Smooth muscle cell (in vitro differentiated cells): ENCODE results near the gene MAGEB2. TPM values are rescaled to one million over a fixed set of nuclear protein-coding genes. Genes with fewer than 3 reads are reported as not detected.

Experiments used
- DNase-seq: peaks from one replicate; lab custom pipeline; 2025; ENCODE audit not compliant: unreplicated experiment; lab: John Stamatoyannopoulos, UW
- H2AFZ ChIP-seq: fragments of 200-600 bp; sonication (generic); 2 replicates; pipeline ENCODE4 v1.6.0; 2016; ENCODE audit warnings: antibody characterized with exemption, low read depth, mild to moderate bottlenecking
- H3F3A ChIP-seq: fragments of 200-600 bp; sonication (generic); 2 replicates; pipeline ENCODE4 v1.6.0; 2017; ENCODE audit warnings: antibody characterized with exemption, low read depth
- H3K27ac ChIP-seq: fragments of 200-600 bp; sonication (generic); 2 replicates; pipeline ENCODE4 v1.5.1; 2016; ENCODE audit warnings: low read depth, mild to moderate bottlenecking
- H3K27me3 ChIP-seq: fragments of 200-600 bp; sonication (generic); 2 replicates; pipeline ENCODE4 v1.6.1; 2016; ENCODE audit warnings: low read depth, mild to moderate bottlenecking
- H3K36me3 ChIP-seq: fragments of 200-600 bp; sonication (generic); 2 replicates; pipeline ENCODE4 v1.5.1; 2016; ENCODE audit warnings: low read depth
- H3K4me1 ChIP-seq: fragments of 200-600 bp; sonication (generic); 2 replicates; pipeline ENCODE4 v1.5.1; 2016; ENCODE audit warnings: low read depth
- H3K4me2 ChIP-seq: fragments of 200-600 bp; sonication (generic); 2 replicates; pipeline ENCODE4 v1.6.0; 2016; ENCODE audit warnings: mild to moderate bottlenecking
- H3K4me3 ChIP-seq: fragments of 200-600 bp; sonication (generic); 2 replicates; pipeline ENCODE4 v1.5.1; 2016; ENCODE audit warnings: mild to moderate bottlenecking
- H3K79me2 ChIP-seq: fragments of 200-600 bp; sonication (generic); 2 replicates; pipeline ENCODE4 v1.6.0; 2016; ENCODE audit warnings: low read depth, mild to moderate bottlenecking
- H3K9ac ChIP-seq: fragments of 200-600 bp; sonication (generic); 2 replicates; pipeline ENCODE4 v1.6.0; 2016; ENCODE audit warnings: low read depth
- H3K9me3 ChIP-seq: fragments of 200-600 bp; sonication (generic); replicated peaks from 2 replicates; pipeline ENCODE4 v1.5.1; 2016; ENCODE audit warnings: low read depth
- H4K20me1 ChIP-seq: fragments of 200-600 bp; sonication (generic); 2 replicates; pipeline ENCODE4 v1.6.0; 2016; ENCODE audit warnings: low read depth
- CTCF ChIP-seq: fragments of 200-600 bp; sonication (generic); IDR thresholded peaks from 2 replicates; pipeline ENCODE4 v1.5.1; 2017; ENCODE audit warnings: borderline replicate concordance, mild to moderate bottlenecking, antibody characterized with exemption; ENCODE audit not compliant: insufficient read depth, poor library complexity, severe bottlenecking
- WGBS: methylation state at CpG from one replicate; pipeline ENCODE4 v1.1.7; 2016; ENCODE audit warnings: low lambda C conversion rate; 5-methylcytosine and 5-hydroxymethylcytosine counted together
- polyA plus RNA-seq: library from polyadenylated mRNA; unstranded; fragments of >200 nt; fragmentation: Nextera tagmentation; extraction: Ambion mirVana; gene quantifications from 2 replicates; pipeline ENCODE4 v1.2.1, GENCODE V29; 2016
- total RNA-seq: library from RNA; depleted of rRNA; stranded (reverse); fragments of >200 nt; gene quantifications from 2 replicates; pipeline ENCODE4 v1.2.3, GENCODE V29; 2014

MAGEB2 gene
- total and polyA plus RNA-seq, 2 experiments from 2014 or later, result not detected

GRCh38 chrX:30246769-30247489 lies 31.6 kb downstream of the MAGEB2 start, which contains the start of gene MAGEB1:
Gene MAGEB1, plus strand, starts transcription at chrX:30247146. Its CDS starts 3,348 bp downstream, at chrX:30250494.
- TF ChIP-seq CTCF, result no peak
- Histone ChIP-seq H3K27me3 (no peaks in the 10 kb centered on the region), H3K4me3 (no peak within 1 kb of the TSS), H3K9ac (no peak within 1 kb of the TSS), H3K27ac (no peak within 1 kb of the TSS), H3K36me3 (no peaks in the 10 kb centered on the region), H4K20me1 (no peaks in the 10 kb centered on the region), H3K9me3 (no peaks in the 10 kb centered on the region), H3K79me2 (no peaks in the 10 kb centered on the region), H3K4me1 (no peaks in the 10 kb centered on the region), H3F3A (no peaks in the 10 kb centered on the region), H3K4me2 (no peak within 1 kb of the TSS), H2AFZ (no peak within 1 kb of the TSS)
- 89% methylated on average over 37 of the region's 38 CpGs for WGBS
- DNase-seq, result no peak

GRCh38 chrX:30248854-30249253 lies 33.5 kb downstream of the MAGEB2 start:
- H3K9me3 ChIP-seq, result no peaks in the 10 kb centered on the region
- no peak overlapping the region for H3K27ac ChIP-seq
- H3K4me2 ChIP-seq, result no peak overlapping the region
- no peak for DNase-seq
- no peak for TF ChIP-seq CTCF
- no peaks in the 10 kb centered on the region for H3F3A ChIP-seq
- H3K27me3 ChIP-seq, result no peaks in the 10 kb centered on the region
- WGBS, result 65% methylated on average over 4 of the region's 4 CpGs
- H3K9ac ChIP-seq, result no peak overlapping the region
- no peaks in the 10 kb centered on the region for H3K79me2 ChIP-seq
- H3K36me3 ChIP-seq, result no peaks in the 10 kb centered on the region
- H4K20me1 ChIP-seq, result no peaks in the 10 kb centered on the region
- H3K4me1 ChIP-seq, result no peaks in the 10 kb centered on the region
- H2AFZ ChIP-seq, result no peak overlapping the region
- no peak overlapping the region for H3K4me3 ChIP-seq

- no peaks in the 10 kb centered on the region for H3K79me2 ChIP-seq
- H3K9me3 ChIP-seq, result no peaks in the 10 kb centered on the region
- H3K4me2 ChIP-seq, result no peak overlapping the region
- no peaks in the 10 kb centered on the region for H3K27me3 ChIP-seq
- 90% methylated on average over 1 of the region's 1 CpG for WGBS
- H4K20me1 ChIP-seq, result no peaks in the 10 kb centered on the region
- no peak overlapping the region for H3K4me3 ChIP-seq
- H2AFZ ChIP-seq, result no peak overlapping the region
- no peaks in the 10 kb centered on the region for H3K36me3 ChIP-seq
- DNase-seq, result no peak
- no peak overlapping the region for H3K27ac ChIP-seq
- no peak for TF ChIP-seq CTCF
- H3K9ac ChIP-seq, result no peak overlapping the region
- no peaks in the 10 kb centered on the region for H3F3A ChIP-seq
- no peaks in the 10 kb centered on the region for H3K4me1 ChIP-seq
These were observed 37.9 kb downstream of the MAGEB2 start for GRCh38 chrX:30253257-30253656.

- Histone ChIP-seq H3K27ac (no peak overlapping the region), H3K36me3 (no peaks in the 10 kb centered on the region), H4K20me1 (no peaks in the 10 kb centered on the region), H3K79me2 (no peaks in the 10 kb centered on the region), H2AFZ (no peak overlapping the region), H3K27me3 (no peaks in the 10 kb centered on the region), H3K4me3 (no peak overlapping the region), H3K4me2 (no peak overlapping the region), H3K4me1 (no peaks in the 10 kb centered on the region), H3F3A (no peaks in the 10 kb centered on the region), H3K9me3 (no peaks in the 10 kb centered on the region), H3K9ac (no peak overlapping the region)
- no peak for DNase-seq
- TF ChIP-seq CTCF, result no peak
- 58% methylated on average over 2 of the region's 2 CpGs for WGBS
These were observed 44.6 kb downstream of the MAGEB2 start for GRCh38 chrX:30259927-30260326.
